Upper lobe of left lung (tissue), 6 donors: Measurements from ENCODE around the gene PAIP2. TPM values are rescaled to one million over a fixed set of nuclear protein-coding genes. Genes with fewer than 3 reads are reported as not detected.

ENCODE experiments used
- ATAC-seq, 2 donors: fragments of 200-7000 bp; cut with Tn5 transposase; one replicate each; pipeline ENCODE4 v1.9.1; 2022; ENCODE audit warnings: mild to moderate bottlenecking in 2 of 2, moderate library complexity in 2 of 2; ENCODE audit not compliant: low FRiP score in 2 of 2
- DNase-seq, 2 donors: peaks; one replicate each; pipeline ENCODE4 v3.0.0-alpha.2; 2019 to 2020
- H3K27ac ChIP-seq, 4 donors: fragments of 200-600 bp; sonication (generic); one replicate each; pipeline ENCODE4 v1.5.1; 2016 to 2019
- H3K27me3 ChIP-seq, 4 donors: fragments of 200-600 bp; sonication (generic); one replicate each; pipeline ENCODE4 v1.5.1; 2017 to 2019
- H3K36me3 ChIP-seq, 4 donors: fragments of 200-600 bp; sonication (generic); one replicate each; pipeline ENCODE4 v1.5.1; 2016 to 2019
- H3K4me1 ChIP-seq, 4 donors: fragments of 200-600 bp; sonication (generic); one replicate each; pipeline ENCODE4 v1.5.1; 2018 to 2019
- H3K4me3 ChIP-seq, 4 donors: fragments of 200-600 bp; sonication (generic); one replicate each; pipeline ENCODE4 v1.5.1; 2017 to 2019; ENCODE audit warnings: mild to moderate bottlenecking in 2 of 4, moderate library complexity in 1 of 4
- H3K9me3 ChIP-seq, 4 donors: fragments of 200-600 bp; sonication (generic); one replicate each; pipeline ENCODE4 v1.5.1; 2018 to 2019
- EP300 ChIP-seq, 4 donors: sonication (generic); formaldehyde crosslinking; IDR thresholded peaks; one replicate each; pipeline ENCODE4 v1.5.1; 2017; ENCODE audit warnings: antibody characterized with exemption in 4 of 4, control low read depth in 2 of 4
- POLR2A ChIP-seq, 4 donors: fragments of 450-650 bp; IDR thresholded peaks; one replicate each; pipeline ENCODE4 v1.5.1; 2016 to 2017; ENCODE audit warnings: antibody characterized with exemption in 4 of 4, mild to moderate bottlenecking in 2 of 4
- POLR2AphosphoS5 ChIP-seq, 2 donors: sonication (generic); formaldehyde crosslinking; IDR thresholded peaks; one replicate each; pipeline ENCODE4 v1.5.1; 2017; ENCODE audit warnings: antibody characterized with exemption in 2 of 2
- WGBS, 2 donors: methylation state at CpG; one replicate each; pipeline ENCODE4 v1.1.5; 2017 to 2018; 5-methylcytosine and 5-hydroxymethylcytosine counted together
- small RNA-seq, 4 donors: library from RNA; depleted of rRNA; stranded (forward); fragments of <200 nt; gene quantifications; one replicate each; pipeline ENCODE3, GENCODE V24; 2016
- total RNA-seq, 6 donors: library from RNA; depleted of rRNA in 4 of 6; stranded (reverse); fragments of >200 nt in 4 of 6; gene quantifications; one replicate each; pipeline versions ENCODE4 v1.1.0 to v1.2.1, GENCODE V29; 2016 to 2021
- TF ChIP-seq, protein P1 (sequence below), 6 experiments: fragments of 450-650 bp in 4 of 6; fragments of 200-600 bp in 2 of 6; sonication (generic) in 2 of 6; IDR thresholded peaks; one replicate each; pipeline ENCODE4 v1.5.1; 2016 to 2019; ENCODE audit warnings: antibody characterized with exemption in 6 of 6
- donor health status: DM: no; HTN: no; CAD: no; lungs with moderate emphysema.
- donor health status: DM: no; HTN: yes; CAD: no; lungs with severe emphysema.

The PAIP2 gene
- total RNA-seq, 6 donors from 2014 or later: 36.7 to 103 (median 67.8) TPM

DNA sequence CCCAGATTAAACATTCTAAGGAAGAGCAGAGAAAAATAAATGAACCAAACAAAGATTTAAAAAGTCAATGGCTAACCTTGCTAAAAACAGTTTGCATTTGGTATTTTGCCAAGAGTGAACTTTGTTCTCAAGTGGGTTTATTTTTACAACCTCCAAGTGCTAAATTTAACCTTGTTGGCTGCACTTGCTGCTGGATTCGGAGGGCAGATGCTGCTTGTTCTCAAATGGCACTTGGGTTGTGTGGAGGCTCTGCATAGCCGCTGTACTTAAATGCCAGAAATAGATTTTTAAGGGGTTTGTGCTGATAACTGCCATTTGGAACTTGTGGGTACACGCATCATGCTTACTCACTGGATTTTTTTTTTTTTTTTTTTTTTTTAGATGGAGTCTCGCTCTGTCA, 75.6 kb downstream of the PAIP2 start:
- TF ChIP-seq EP300 (IDR thresholded peaks at IDR 0.05) (no peak), POLR2A (IDR thresholded peaks at IDR 0.05) (no peak), POLR2AphosphoS5 (IDR thresholded peaks at IDR 0.05) (no peak)
- TF ChIP-seq, protein P1, sequence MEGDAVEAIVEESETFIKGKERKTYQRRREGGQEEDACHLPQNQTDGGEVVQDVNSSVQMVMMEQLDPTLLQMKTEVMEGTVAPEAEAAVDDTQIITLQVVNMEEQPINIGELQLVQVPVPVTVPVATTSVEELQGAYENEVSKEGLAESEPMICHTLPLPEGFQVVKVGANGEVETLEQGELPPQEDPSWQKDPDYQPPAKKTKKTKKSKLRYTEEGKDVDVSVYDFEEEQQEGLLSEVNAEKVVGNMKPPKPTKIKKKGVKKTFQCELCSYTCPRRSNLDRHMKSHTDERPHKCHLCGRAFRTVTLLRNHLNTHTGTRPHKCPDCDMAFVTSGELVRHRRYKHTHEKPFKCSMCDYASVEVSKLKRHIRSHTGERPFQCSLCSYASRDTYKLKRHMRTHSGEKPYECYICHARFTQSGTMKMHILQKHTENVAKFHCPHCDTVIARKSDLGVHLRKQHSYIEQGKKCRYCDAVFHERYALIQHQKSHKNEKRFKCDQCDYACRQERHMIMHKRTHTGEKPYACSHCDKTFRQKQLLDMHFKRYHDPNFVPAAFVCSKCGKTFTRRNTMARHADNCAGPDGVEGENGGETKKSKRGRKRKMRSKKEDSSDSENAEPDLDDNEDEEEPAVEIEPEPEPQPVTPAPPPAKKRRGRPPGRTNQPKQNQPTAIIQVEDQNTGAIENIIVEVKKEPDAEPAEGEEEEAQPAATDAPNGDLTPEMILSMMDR (IDR thresholded peaks at IDR 0.05): no peak
- peaks cover 0 to 56% (median 12%) of the 10 kb centered on the region in 4 donors for H3K36me3 ChIP-seq
- peaks cover 11 to 21% (median 17%) of the 10 kb centered on the region in 4 donors for H3K4me1 ChIP-seq
- H3K27me3 ChIP-seq: no peaks in the 10 kb centered on the region
- H3K9me3 ChIP-seq: no peaks in the 10 kb centered on the region
- 39 to 43% methylated on average over 4 of the region's 4 CpGs for WGBS, 2 donors
- no peak overlapping the region for H3K4me3 ChIP-seq
- ATAC-seq (no peak), DNase-seq (no peak)
- H3K27ac ChIP-seq: peak overlapping the region in 1 of 4 donors; percentile 16

DNA sequence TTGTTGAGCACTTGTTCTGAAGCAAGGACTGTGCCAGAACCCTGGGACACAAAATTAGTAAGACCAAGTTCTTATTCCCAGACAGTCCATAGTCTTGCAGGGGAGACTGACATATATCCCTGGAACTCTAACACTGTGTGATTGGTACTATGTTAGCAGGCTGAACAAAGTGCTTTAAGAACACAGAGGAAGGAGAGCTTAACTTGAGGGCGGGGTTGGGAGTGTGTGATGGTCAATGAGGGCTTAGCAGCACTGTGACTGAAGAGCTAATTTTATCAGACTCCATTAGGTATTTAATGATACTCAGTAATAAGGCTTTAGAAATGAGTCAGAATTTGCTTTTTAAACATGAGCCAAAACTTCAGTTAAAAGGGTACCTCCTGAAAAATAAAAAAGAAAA, 77.1 kb downstream of the PAIP2 start:
- Histone ChIP-seq H3K4me1 (peaks cover 11 to 21% (median 17%) of the 10 kb centered on the region in 4 donors), H3K36me3 (peaks cover 0 to 44% (median 14%) of the 10 kb centered on the region in 4 donors), H3K27me3 (no peaks in the 10 kb centered on the region), H3K27ac (peak overlapping the region in 2 of 4 donors; percentile 56 to 58), H3K4me3 (no peak overlapping the region), H3K9me3 (no peaks in the 10 kb centered on the region)
- ATAC-seq (no peak), DNase-seq (no peak)
- WGBS, 2 donors: 82 to 85% methylated on average over 1 of the region's 1 CpG
- no peak for TF ChIP-seq EP300 (IDR thresholded peaks at IDR 0.05)
- no peak for TF ChIP-seq POLR2A (IDR thresholded peaks at IDR 0.05)
- no peak for TF ChIP-seq POLR2AphosphoS5 (IDR thresholded peaks at IDR 0.05)
- TF ChIP-seq, protein P1 (IDR thresholded peaks at IDR 0.05): no peak

Small RNAs within 50 kb of the gene (small RNA-seq; reads per million reads assigned to genes)
- 0 reads per million in 4 donors for gene RNA5SP195

Other genes with a start within 250 kb of the PAIP2 start
- gene SIL1, start 143.5 kb upstream of the PAIP2 start, total RNA-seq: 10 to 100 TPM; 30.2 to 83.8 (median 51.2) TPM
- 100 to 1,000 TPM; 125 to 264 (median 158) TPM for gene MATR3, start 48.1 kb upstream of the PAIP2 start, total RNA-seq
- gene SLC23A1, start 41.4 kb downstream of the PAIP2 start, total RNA-seq: 10 to 100 TPM in 1 of 6 donors, 1 to 10 TPM in 4, not detected in 1; 1.1 to 20.1 (median 1.8) TPM
- 10 to 100 TPM in 4 of 6 donors, 1 to 10 TPM in 2; 1.5 to 30.7 (median 15.5) TPM for gene MZB1, start 48.1 kb downstream of the PAIP2 start, total RNA-seq
- gene PROB1, start 53.2 kb downstream of the PAIP2 start, total RNA-seq: 1 to 10 TPM in 2 of 6 donors, under 1 TPM in 4; 0.33 to 2.1 (median 0.95) TPM
- 1 to 10 TPM in 5 of 6 donors, not detected in 1; 2.9 to 6.3 (median 4.8) TPM for gene SPATA24, start 62.2 kb downstream of the PAIP2 start, total RNA-seq
- 10 to 100 TPM in 1 of 6 donors, 1 to 10 TPM in 5; 1.0 to 11.6 (median 6.3) TPM for gene DNAJC18, start 97.7 kb downstream of the PAIP2 start, total RNA-seq
- 10 to 100 TPM in 5 of 6 donors, 1 to 10 TPM in 1; 8.4 to 62.5 (median 24.1) TPM for gene ECSCR, start 120.9 kb downstream of the PAIP2 start, total RNA-seq
- gene SMIM33, start 129.2 kb downstream of the PAIP2 start, total RNA-seq: not detected
- gene STING1, start 140.9 kb downstream of the PAIP2 start, total RNA-seq: 100 to 1,000 TPM in 5 of 6 donors, 10 to 100 TPM in 1; 70.3 to 141 (median 107) TPM
- 100 to 1,000 TPM in 1 of 6 donors, 10 to 100 TPM in 5; 61.8 to 106 (median 86.7) TPM for gene UBE2D2, start 219.5 kb downstream of the PAIP2 start, total RNA-seq